Astrocyte of the cerebellum (primary cell): ENCODE data around the gene CEND1.

Experiments
- DNase-seq: peaks from one replicate; pipeline ENCODE4 v3.0.0-alpha.2; 2011; ENCODE audit warnings: low read depth
- H3K4me3 ChIP-seq: 2 replicates; pipeline ENCODE4 v1.5.1; 2011; ENCODE audit warnings: mild to moderate bottlenecking, low read depth, low read length, moderate library complexity
- CTCF ChIP-seq: IDR thresholded peaks from 2 replicates; pipeline ENCODE4 v1.5.1; 2012; ENCODE audit warnings: low read length, low read depth, moderate library complexity, mild to moderate bottlenecking; ENCODE audit errors: missing control alignments
- in situ Hi-C: cut with HindIII; loops from 2 replicates; pipeline ENCODE4 v1.10.0; 2017; ENCODE audit warnings: low sequenced_read_pairs

Gene CEND1

GRCh38 chr11:818396-819128 is 28.7 kb upstream of the CEND1 start, which contains the start of gene PNPLA2:
Gene PNPLA2, plus strand, starts transcription at chr11:818914. Its CDS starts 805 bp downstream, at chr11:819719.
- H3K4me3 ChIP-seq: peak within 1 kb of the TSS; percentile 68
- no peak for DNase-seq
- in situ Hi-C loops: no loop called here
- no peak for TF ChIP-seq CTCF

- no peak for DNase-seq
- TF ChIP-seq CTCF: no peak
- H3K4me3 ChIP-seq: no peak overlapping the region
- in situ Hi-C loops: no loop called here
Measured at GRCh38 chr11:816433-816779, 26.5 kb upstream of the CEND1 start.

GRCh38 chr11:815675-816432 is 26.0 kb upstream of the CEND1 start:
- no peak for TF ChIP-seq CTCF
- no peak for DNase-seq
- in situ Hi-C loops: no loop called here
- H3K4me3 ChIP-seq: no peak overlapping the region

- TF ChIP-seq CTCF: no peak
- DNase-seq: no peak
- H3K4me3 ChIP-seq: no peak overlapping the region
- in situ Hi-C loops: no loop called here
Measured at GRCh38 chr11:813456-814096, 23.7 kb upstream of the CEND1 start.

GRCh38 chr11:813072-813455 is 23.2 kb upstream of the CEND1 start:
- H3K4me3 ChIP-seq: no peak overlapping the region
- no peak for TF ChIP-seq CTCF
- no peak for DNase-seq
- in situ Hi-C loops: no loop called here

- TF ChIP-seq CTCF: no peak
- DNase-seq: no peak
- no peak overlapping the region for H3K4me3 ChIP-seq
- in situ Hi-C loops: no loop called here
Measured at GRCh38 chr11:812390-812789, 22.5 kb upstream of the CEND1 start.
